HG03439 (cell line): ENCODE data around the gene ABAT.
A peak's percentile ranks its signal among the peaks of the same experiment; 100 is the strongest.

Source experiments
- ATAC-seq: cut with Tn5 transposase; IDR thresholded peaks from one replicate; pipeline ENCODE4 v1.9.1; 2021; ENCODE audit warnings: mild to moderate bottlenecking, moderate library complexity; ENCODE audit not compliant: unreplicated experiment

The ABAT gene

GRCh38 chr16:8808009-8808408, 133.6 kb downstream of the ABAT start:
- no peak for ATAC-seq

GRCh38 chr16:8808613-8809353, 134.4 kb downstream of the ABAT start:
- ATAC-seq, result no peak

GRCh38 chr16:8812162-8812843, 137.9 kb downstream of the ABAT start:
- no peak for ATAC-seq

GRCh38 chr16:8814095-8814806, 139.8 kb downstream of the ABAT start:
- ATAC-seq, result no peak

GRCh38 chr16:8816967-8817655, 142.7 kb downstream of the ABAT start:
- ATAC-seq, result no peak

- peak; percentile 81 for ATAC-seq
Measured at GRCh38 chr16:8818504-8819270, 144.3 kb downstream of the ABAT start.

- no peak for ATAC-seq
Measured at GRCh38 chr16:8819411-8820034, 145.1 kb downstream of the ABAT start.

- ATAC-seq, result no peak
Measured at GRCh38 chr16:8822403-8822802, 148.0 kb downstream of the ABAT start.

- ATAC-seq, result no peak
Measured at GRCh38 chr16:8826278-8826879, 152.0 kb downstream of the ABAT start.

GRCh38 chr16:8828541-8829165, 154.2 kb downstream of the ABAT start:
- ATAC-seq, result no peak

GRCh38 chr16:8831450-8831849, 157.0 kb downstream of the ABAT start:
- no peak for ATAC-seq

GRCh38 chr16:8831871-8832716, 157.7 kb downstream of the ABAT start:
- ATAC-seq, result no peak

GRCh38 chr16:8832717-8833105, 158.3 kb downstream of the ABAT start:
- ATAC-seq, result no peak
